Measurements from ENCODE around the gene LRRC53.

LRRC53 gene

DNA sequence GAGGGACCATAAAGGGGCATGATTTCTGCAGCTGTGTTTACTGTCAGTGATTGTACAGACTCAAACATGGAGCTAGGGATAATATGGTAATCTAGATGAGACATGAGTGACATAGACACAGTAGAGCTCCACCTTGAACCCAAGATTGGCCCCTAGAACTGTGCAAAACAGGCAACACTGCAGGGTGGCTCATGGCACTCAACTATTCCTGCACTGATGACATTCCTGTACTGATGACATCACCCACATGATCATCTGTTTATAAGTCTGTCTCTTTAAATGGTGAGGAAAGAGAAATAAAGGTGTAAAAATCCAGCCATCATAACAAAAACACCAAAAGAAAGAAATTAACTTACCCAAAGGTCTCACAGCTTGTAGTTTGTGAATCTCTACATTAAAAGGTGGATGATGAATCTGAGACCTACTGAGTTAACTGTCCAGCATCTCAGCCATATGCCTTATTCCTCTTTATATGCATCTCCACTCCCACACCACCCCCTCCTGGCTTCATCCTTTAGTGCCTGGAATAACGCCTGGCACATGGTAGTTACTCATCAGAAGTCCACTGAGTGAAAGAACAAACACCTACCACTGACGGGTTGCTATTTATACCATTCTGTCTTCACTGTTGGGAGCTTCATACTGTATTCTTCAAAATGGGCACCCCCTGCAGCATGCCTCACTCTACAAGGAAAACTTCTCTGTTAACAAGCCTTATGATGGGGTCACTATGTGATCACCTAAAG, at the start of gene LRRC53:
Gene LRRC53 (minus strand): TSS at position 442 of the 746 bp plus-strand sequence. CDS start 29,262 bp downstream, outside the sequence.
- DNase-seq (ENCODE audit: extremely low read depth in 1 of 2, low read depth in 1 of 2) = no peak

DNA sequence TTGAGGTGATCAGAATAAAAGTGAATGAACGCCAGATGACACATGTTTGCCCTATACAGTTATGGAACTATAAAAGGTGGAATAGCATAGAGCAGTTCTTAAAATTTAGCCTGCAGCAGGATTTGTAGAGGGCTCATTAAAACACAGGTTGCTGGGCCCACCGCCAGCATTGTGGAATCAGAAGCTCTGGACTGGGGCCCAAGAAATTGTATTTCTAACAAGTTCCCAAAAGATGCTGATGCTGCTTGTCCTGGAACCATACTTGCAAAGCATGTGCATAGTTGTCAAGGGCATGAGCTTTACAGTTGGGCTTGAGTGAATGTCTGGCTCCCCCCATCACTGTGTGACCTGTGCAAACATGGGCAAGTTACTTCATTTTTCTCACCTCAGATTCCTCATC, 37.5 kb upstream of the LRRC53 start:
- DNase-seq (ENCODE audit: extremely low read depth in 1 of 2, low read depth in 1 of 2) = no peak

DNA sequence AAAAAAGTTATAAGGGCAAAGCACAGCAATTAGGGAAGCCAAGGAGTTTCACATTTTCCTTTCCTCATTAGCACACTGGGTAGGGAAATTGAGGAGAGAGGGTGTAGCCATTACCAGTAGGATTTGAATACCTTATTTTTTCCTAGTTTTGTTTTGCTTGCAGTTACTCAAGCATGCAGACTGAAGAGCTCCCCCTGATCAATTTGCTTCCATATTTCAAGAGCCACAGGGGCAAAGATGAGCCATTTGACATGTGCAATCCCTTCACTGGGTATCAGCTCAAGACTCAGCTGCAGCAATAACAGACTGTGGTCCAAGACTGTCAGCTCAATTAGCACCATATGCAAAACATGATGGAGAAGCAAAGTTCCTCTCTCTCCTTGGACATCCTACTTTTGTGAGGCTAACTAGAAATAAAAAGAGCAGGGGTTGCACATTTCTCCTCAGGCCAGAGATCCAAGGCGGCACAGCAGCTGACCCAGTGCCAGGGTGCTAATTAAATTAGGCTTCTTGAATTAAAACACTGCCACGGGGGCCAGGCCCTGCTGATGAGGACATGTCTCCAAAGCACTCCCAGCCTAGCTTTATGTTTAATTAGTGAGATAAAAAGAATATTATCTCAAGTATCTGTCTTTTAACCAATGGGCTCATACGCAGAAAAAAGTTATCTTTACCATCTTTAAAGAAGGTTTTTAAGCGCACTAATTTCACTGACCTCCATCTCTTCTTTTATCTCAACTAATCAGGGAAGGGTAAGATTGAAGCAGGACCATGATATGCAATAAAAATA, 36.7 kb upstream of the LRRC53 start:
- DNase-seq (ENCODE audit: extremely low read depth in 1 of 2, low read depth in 1 of 2) = no peak

GRCh38 chr1:74545821-74546220, 33.4 kb upstream of the LRRC53 start:
- no peak for DNase-seq (ENCODE audit: extremely low read depth in 1 of 2, low read depth in 1 of 2)

DNA sequence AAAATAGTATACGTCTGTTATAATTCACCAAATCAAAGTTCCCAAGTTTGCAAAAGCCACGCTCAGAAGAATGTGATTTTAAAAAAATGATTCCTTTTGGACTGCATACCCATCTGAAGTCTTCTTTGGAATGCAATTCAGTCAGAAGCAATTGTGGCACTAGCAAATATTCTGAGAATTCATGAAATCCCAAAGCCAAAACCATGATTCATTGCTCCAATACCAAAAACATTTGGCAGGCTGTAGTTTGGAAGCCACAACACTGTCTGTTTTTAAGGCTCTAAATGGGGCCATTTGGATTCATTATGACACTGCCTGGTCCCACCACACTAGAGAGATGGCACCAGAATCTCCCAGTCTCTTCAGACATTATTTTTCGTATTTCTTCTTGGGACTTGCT, 21.8 kb upstream of the LRRC53 start:
- no peak for DNase-seq (ENCODE audit: extremely low read depth in 1 of 2, low read depth in 1 of 2)

DNA sequence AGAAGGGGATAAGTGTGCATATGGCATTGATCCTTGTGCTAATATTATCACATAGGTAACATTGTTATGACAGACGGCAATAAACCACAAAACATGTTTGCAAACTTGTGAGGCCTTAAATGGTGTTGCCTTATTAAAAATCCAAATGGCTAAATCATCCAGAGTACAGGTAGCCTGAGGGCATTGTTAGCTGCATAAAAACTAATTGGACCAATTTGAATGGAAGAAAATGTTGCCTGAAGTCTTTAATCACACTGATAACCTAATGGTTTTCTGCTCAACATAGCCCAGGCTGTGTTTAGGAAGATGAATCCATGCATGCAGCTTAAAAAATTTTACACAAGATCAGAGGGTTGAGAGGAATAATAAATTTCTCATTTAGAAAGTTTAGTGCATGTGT, 19.4 kb upstream of the LRRC53 start:
- DNase-seq (ENCODE audit: extremely low read depth in 1 of 2, low read depth in 1 of 2) = no peak

GRCh38 chr1:74530892-74531291, 18.5 kb upstream of the LRRC53 start:
- DNase-seq (ENCODE audit: extremely low read depth in 1 of 2, low read depth in 1 of 2) = no peak

DNA sequence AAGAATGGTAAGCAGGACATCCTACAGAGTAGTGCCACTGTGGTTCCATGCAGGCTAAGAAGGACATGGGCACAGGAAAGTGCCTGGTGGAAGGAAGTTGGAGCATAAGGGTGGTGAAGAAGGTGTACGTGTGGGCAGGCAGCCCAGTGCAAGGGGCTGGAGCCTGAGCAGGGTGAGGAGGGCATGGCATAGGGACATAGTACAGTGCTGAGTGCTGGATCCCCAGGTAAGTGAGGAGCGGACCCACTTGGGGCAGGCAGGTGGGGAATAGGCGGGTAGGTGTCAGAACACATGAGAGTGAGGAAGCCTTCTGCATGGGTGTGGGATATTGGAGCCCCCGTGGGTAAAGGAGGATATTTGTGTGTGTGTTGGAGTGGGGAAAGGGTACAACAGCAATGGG, 15.7 kb upstream of the LRRC53 start:
- DNase-seq (ENCODE audit: extremely low read depth in 1 of 2, low read depth in 1 of 2) = no peak

GRCh38 chr1:74526708-74527107, 14.3 kb upstream of the LRRC53 start:
- no peak for DNase-seq (ENCODE audit: extremely low read depth in 1 of 2, low read depth in 1 of 2)

GRCh38 chr1:74523873-74524480, 11.6 kb upstream of the LRRC53 start:
- DNase-seq (ENCODE audit: extremely low read depth in 1 of 2, low read depth in 1 of 2) = no peak

- no peak for DNase-seq (ENCODE audit: extremely low read depth in 1 of 2, low read depth in 1 of 2)
These were observed 9.7 kb upstream of the LRRC53 start for GRCh38 chr1:74522148-74522547.

DNA sequence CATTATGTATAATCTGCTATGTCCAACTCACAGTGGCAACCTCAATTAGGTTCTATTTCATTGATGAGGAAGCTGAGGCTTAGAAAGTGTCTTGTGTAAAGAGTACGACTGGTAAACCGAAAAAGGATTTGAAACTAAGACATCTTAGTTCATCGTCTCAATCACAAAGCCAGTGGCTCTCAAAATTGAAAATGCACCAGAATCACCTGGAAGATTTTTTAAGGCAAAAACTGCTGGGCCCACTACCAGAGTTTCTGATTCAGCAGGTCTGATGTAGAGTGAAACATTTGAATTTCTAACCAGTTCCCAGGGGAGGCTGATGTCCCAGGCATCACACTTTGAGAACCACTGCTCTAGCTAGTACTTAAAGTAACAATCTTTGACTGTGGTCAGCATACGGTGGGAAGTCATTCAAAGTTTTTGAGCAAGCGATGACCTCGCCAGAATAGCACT, 5.2 kb upstream of the LRRC53 start:
- DNase-seq (ENCODE audit: extremely low read depth in 1 of 2, low read depth in 1 of 2) = no peak

- DNase-seq (ENCODE audit: extremely low read depth in 1 of 2, low read depth in 1 of 2) = no peak
These were observed 1.2 kb upstream of the LRRC53 start for GRCh38 chr1:74513411-74514300.

GRCh38 chr1:74508449-74508848, 4.0 kb downstream of the LRRC53 start:
- DNase-seq (ENCODE audit: extremely low read depth in 1 of 2, low read depth in 1 of 2) = no peak

DNA sequence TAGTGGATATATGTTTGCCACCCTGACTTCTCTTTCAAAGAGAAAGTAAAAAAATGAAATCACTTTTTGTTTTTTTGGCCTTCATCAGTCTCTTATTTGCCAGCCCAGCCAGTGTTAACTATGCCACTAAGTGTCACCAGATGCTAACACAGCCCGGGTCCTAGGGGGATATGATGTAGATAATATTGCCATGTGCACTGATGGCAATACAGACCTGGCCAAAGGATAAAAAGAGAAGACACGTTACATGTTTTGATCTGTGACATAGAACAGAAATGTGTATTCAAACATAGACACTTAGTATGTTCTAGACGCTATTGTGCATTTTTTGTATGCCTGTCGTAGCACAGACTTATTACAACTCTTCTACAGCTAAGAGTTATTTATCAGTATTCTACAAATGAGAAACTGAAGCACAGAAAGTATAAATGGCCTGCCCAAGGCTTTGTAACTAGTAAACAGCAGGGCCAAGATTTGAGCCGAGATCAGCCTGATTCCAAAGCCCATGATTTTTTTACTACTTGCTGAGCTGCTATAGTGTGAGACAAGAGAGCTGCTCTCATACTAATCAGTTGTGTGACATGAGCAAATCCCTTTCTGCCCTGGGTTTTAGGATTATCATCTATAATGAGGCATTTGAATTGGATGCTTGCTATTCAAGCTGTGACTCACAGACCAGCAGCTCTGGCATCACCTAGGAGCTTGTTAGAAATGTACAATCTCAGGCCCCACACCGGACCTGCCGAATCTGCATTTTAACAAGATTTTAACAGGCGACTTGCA, 6.3 kb downstream of the LRRC53 start:
- DNase-seq (ENCODE audit: extremely low read depth in 1 of 2, low read depth in 1 of 2) = no peak

- DNase-seq (ENCODE audit: extremely low read depth in 1 of 2, low read depth in 1 of 2) = no peak
These were observed 7.4 kb downstream of the LRRC53 start for GRCh38 chr1:74504933-74505512.

DNA sequence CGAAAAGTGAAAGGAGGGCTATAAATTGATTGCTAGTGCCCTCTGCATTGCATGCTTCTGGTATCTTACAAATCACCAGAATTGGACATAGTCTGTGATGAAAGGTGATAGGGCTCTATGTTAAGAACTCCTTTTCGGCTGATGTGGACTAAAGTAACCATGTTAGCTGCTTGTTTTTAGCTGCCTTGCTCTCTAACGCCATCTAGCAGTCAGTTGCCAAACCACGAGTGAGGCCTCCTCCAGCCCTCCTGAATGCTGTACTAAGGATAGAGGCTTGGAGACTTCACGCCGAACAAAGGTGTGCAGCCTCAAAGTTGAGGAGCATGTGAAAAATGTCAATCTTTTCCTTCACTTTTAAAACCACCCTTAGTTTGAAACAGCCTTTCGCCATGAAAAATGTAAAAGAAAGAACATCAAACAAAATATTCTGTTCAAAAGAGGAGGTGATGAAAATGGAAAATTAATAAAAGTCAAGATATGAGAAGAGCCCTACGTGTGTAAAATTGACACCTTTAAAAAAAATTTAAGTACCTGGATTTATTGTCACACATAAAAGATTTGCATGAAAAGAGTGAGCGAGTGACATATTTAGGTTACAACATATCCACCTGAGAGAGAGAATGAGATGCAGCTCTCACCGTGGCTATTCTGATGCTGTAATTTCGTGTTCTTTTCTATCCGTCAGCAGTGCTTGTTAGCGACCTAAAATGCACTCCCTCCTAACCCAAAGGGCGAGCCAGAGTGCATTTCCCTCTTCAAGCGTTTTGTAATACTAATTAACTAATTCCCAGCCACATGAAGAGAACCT, 8.1 kb downstream of the LRRC53 start:
- no peak for DNase-seq (ENCODE audit: extremely low read depth in 1 of 2, low read depth in 1 of 2)

GRCh38 chr1:74502858-74503257, 9.6 kb downstream of the LRRC53 start:
- no peak for DNase-seq (ENCODE audit: extremely low read depth in 1 of 2, low read depth in 1 of 2)

DNA sequence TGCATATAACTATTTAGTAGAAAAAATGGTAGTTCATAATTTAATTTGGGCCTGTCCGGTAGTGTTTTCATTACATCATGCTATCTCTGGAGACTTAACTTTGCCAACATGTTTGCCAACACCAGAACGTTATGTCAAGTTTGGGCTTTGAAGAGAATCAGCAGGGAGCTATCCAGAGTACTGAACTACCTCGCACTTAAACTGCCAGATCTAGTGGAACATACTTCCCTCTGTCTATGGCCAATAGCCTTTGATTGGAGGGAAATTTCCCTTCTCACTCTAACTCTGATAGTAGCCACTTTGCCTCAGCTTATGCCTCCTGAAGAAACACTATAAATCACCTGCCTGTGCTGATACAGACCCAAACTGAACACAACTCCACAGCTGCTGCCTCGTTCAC, 10.0 kb downstream of the LRRC53 start:
- no peak for DNase-seq (ENCODE audit: extremely low read depth in 1 of 2, low read depth in 1 of 2)
